ENCODE results near the gene FADS3. TPM values are rescaled to one million over a fixed set of nuclear protein-coding genes. Genes with fewer than 3 reads are reported as not detected.

Gene FADS3
- total RNA-seq, 1 experiment from 2014 or later: 50.0 TPM

- TF ChIP-seq FOXP4 (CRISPR knock-in tag; IDR thresholded peaks at IDR 0.05): peak; percentile 60; the same call in 1 of the 2 replicates
- TF ChIP-seq ARID4B (CRISPR knock-in tag; IDR thresholded peaks at IDR 0.05; ENCODE audit: borderline replicate concordance): no peak; the same call in 1 of the 2 replicates
- no peak for TF ChIP-seq JAZF1 (CRISPR knock-in tag; IDR thresholded peaks at IDR 0.05)
- no peak for TF ChIP-seq ZNF532 (CRISPR knock-in tag; IDR thresholded peaks at IDR 0.05; ENCODE audit: borderline replicate concordance)
- no peak for TF ChIP-seq AFF4 (CRISPR knock-in tag; IDR thresholded peaks at IDR 0.05; ENCODE audit: borderline replicate concordance)
- TF ChIP-seq NFATC4 (CRISPR knock-in tag; IDR thresholded peaks at IDR 0.05): no peak
- no peak; the same call in 1 of the 2 replicates for TF ChIP-seq NFYB (CRISPR knock-in tag; conservative IDR thresholded peaks at IDR 0.05; ENCODE audit: low read depth)
- TF ChIP-seq FOXP1 (CRISPR knock-in tag; IDR thresholded peaks at IDR 0.05; ENCODE audit: borderline replicate concordance): 0 out of 2 replicates have a peak, but pooled peaks have one; percentile 15
- no peak for TF ChIP-seq SMAD4 (CRISPR knock-in tag; IDR thresholded peaks at IDR 0.05)
- TF ChIP-seq E2F5 (CRISPR knock-in tag; IDR thresholded peaks at IDR 0.05): peak; percentile 63; the same call in 1 of the 2 replicates
- TF ChIP-seq ETV6 (CRISPR knock-in tag; IDR thresholded peaks at IDR 0.05): 0 out of 2 replicates have a peak, but pooled peaks have one; percentile 62
- TF ChIP-seq E2F1 (CRISPR knock-in tag; IDR thresholded peaks at IDR 0.05): no peak
- no peak for TF ChIP-seq E2F4 (CRISPR knock-in tag; IDR thresholded peaks at IDR 0.05; ENCODE audit: borderline replicate concordance, low read depth)
- TF ChIP-seq ZNF121 (CRISPR knock-in tag; IDR thresholded peaks at IDR 0.05): no peak
- peak; percentile 45; the same call in 1 of the 2 replicates for TF ChIP-seq CREM (CRISPR knock-in tag; IDR thresholded peaks at IDR 0.05)
Observed at GRCh38 chr11:61891331-61892084, at the start of gene FADS3 (continued).
